ENCODE data around the gene SCRG1. TPM values are rescaled to one million over a fixed set of nuclear protein-coding genes. Genes with fewer than 3 reads are reported as not detected.

Gene SCRG1
- total and polyA plus RNA-seq, 12 donors, result 0.14 to 1.9 (median 0.33) TPM; not detected in 2

DNA sequence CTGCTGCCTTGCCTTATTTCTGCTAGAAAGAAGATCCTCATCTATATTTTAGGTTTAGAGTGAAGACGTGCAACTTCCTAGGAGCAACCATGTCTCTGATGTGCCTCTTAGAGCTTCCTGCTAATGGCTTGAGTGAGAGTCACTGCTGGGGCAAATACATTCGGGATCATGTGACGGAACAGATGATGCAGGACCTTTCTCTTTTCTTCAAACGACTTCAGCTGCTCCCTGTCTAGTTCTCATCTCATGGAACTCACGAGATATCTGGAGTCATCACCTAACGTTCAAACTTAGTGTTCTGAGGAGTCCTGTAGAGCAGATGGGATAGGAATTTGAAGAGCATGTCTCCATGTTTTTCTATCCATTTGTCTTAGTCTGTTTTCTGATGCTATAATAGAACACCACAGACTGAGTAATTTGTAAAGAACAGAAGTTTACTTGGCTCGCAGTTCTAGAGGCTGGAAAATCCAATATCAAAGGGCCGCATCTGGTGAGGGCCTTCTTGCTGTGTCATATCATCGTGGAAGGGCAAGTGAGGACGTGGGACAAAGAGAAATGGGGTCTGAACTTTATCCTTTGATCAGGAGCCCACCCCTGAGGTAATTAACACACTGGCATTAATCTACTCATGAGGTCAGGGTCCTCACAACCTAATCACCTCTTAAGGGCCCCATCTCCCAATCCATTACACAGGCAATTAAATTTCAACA lies 43.5 kb upstream of the SCRG1 start:
- intact Hi-C loops (cut with DNase I), result no loop called here
- H3K4me3 ChIP-seq, result no peak overlapping the region
- WGBS, 4 donors, result 86 to 91% (median 89%) methylated on average over 10 of the region's 10 CpGs
- H3K9me3 ChIP-seq (replicated peaks in 1 of 3), result no peaks in the 10 kb centered on the region
- H3K4me1 ChIP-seq (replicated peaks in 1 of 2), result no peaks in the 10 kb centered on the region
- no peak for DNase-seq
- TF ChIP-seq, protein P1, sequence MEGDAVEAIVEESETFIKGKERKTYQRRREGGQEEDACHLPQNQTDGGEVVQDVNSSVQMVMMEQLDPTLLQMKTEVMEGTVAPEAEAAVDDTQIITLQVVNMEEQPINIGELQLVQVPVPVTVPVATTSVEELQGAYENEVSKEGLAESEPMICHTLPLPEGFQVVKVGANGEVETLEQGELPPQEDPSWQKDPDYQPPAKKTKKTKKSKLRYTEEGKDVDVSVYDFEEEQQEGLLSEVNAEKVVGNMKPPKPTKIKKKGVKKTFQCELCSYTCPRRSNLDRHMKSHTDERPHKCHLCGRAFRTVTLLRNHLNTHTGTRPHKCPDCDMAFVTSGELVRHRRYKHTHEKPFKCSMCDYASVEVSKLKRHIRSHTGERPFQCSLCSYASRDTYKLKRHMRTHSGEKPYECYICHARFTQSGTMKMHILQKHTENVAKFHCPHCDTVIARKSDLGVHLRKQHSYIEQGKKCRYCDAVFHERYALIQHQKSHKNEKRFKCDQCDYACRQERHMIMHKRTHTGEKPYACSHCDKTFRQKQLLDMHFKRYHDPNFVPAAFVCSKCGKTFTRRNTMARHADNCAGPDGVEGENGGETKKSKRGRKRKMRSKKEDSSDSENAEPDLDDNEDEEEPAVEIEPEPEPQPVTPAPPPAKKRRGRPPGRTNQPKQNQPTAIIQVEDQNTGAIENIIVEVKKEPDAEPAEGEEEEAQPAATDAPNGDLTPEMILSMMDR (IDR thresholded peaks at IDR 0.05), result no peak
- no peak for TF ChIP-seq POLR2A (IDR thresholded peaks at IDR 0.05)
- H3K27ac ChIP-seq, result no peak overlapping the region
- no peaks in the 10 kb centered on the region for H3K27me3 ChIP-seq
- H3K36me3 ChIP-seq (replicated peaks in 1 of 2), result no peaks in the 10 kb centered on the region

DNA sequence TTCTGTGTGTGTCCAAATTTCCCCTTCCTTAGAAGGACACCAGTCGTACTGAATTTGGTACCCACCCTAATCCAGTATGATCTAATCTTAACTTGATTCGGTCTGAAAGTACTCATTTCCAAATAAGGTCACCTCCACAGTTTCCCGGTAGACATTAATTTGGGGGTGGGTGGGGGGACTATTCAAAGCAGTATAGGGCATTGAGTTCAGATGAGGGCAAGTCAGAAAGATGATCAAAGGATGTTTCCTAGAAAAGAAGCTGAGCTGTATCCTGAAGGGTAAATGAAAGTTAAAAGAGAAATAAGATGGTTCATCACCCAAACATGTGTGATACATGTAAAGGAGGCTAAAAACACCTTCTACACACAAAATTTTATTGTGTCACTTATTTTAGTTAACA lies 42.0 kb upstream of the SCRG1 start:
- H3K4me1 ChIP-seq (replicated peaks in 1 of 2), result no peaks in the 10 kb centered on the region
- 85 to 95% (median 91%) methylated on average over 3 of the region's 3 CpGs for WGBS, 4 donors
- no peaks in the 10 kb centered on the region for H3K27me3 ChIP-seq
- no peak for DNase-seq
- no peaks in the 10 kb centered on the region for H3K9me3 ChIP-seq (replicated peaks in 1 of 3)
- no peak overlapping the region for H3K4me3 ChIP-seq
- no peak for TF ChIP-seq POLR2A (IDR thresholded peaks at IDR 0.05)
- TF ChIP-seq, protein P1 (IDR thresholded peaks at IDR 0.05), result no peak
- no peaks in the 10 kb centered on the region for H3K36me3 ChIP-seq (replicated peaks in 1 of 2)
- no peak overlapping the region for H3K27ac ChIP-seq
- intact Hi-C loops (cut with DNase I), result no loop called here

DNA sequence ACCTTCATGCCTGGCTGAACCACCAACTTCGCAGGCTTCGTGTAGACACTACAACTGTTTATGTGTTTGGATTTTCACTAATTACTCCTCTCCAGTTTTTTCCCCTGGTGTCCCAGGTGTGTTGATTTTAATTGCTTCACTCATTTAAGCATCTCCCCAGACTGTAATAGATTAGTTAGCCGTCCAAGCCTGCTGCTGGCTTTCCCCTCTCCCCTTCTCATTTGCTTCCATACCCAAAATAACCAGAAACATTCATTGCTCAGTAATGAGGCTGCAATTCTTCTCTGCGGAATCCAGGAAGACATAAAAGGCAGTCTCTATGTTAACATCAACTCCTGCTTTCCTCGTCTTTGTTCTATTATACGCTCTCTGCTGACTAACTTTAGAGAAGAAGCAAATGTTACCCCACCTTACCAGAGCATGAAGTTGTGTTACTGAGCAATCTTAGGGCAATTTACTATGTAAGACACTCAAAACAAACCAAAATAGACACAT lies 37.9 kb upstream of the SCRG1 start:
- 89 to 92% (median 90%) methylated on average over 6 of the region's 6 CpGs for WGBS, 4 donors
- H3K27ac ChIP-seq, result no peak overlapping the region
- intact Hi-C loops (cut with DNase I), result no loop called here
- no peaks in the 10 kb centered on the region for H3K4me1 ChIP-seq (replicated peaks in 1 of 2)
- no peaks in the 10 kb centered on the region for H3K9me3 ChIP-seq (replicated peaks in 1 of 3)
- DNase-seq, result no peak
- H3K36me3 ChIP-seq (replicated peaks in 1 of 2), result no peaks in the 10 kb centered on the region
- TF ChIP-seq, protein P1 (IDR thresholded peaks at IDR 0.05), result no peak
- no peak for TF ChIP-seq POLR2A (IDR thresholded peaks at IDR 0.05)
- H3K4me3 ChIP-seq, result no peak overlapping the region
- H3K27me3 ChIP-seq, result no peaks in the 10 kb centered on the region

DNA sequence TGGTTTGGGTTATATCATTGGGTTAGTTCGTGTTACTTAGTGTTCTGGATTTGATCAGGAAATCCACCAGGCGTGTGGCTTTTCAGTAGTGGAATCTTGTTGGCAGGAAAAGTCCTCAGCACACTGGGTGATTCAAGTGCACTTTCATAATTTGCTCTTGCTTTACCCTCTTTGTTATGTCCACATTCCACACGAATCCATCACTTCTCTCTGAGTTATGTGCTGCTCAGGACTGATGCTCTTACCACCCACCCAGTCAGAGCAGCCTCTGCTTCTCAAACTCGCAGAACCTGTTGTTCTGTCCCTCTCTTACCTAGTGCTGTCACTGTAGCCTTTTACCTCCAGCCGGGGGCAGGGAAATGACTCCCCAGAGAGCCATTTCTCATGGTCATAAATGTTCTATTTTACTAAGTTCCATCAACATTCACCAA lies 37.2 kb upstream of the SCRG1 start:
- H3K4me3 ChIP-seq, result no peak overlapping the region
- H3K27ac ChIP-seq, result no peak overlapping the region
- intact Hi-C loops (cut with DNase I), result no loop called here
- H3K27me3 ChIP-seq, result no peaks in the 10 kb centered on the region
- no peaks in the 10 kb centered on the region for H3K36me3 ChIP-seq (replicated peaks in 1 of 2)
- no peaks in the 10 kb centered on the region for H3K4me1 ChIP-seq (replicated peaks in 1 of 2)
- TF ChIP-seq, protein P1 (IDR thresholded peaks at IDR 0.05), result no peak
- no peak for TF ChIP-seq POLR2A (IDR thresholded peaks at IDR 0.05)
- H3K9me3 ChIP-seq (replicated peaks in 1 of 3), result no peaks in the 10 kb centered on the region
- WGBS, 4 donors, result 61 to 77% (median 66%) methylated on average over 5 of the region's 5 CpGs
- no peak for DNase-seq

All from adrenal gland (tissue), 12 donors.